H1 (cell line): ENCODE results near the gene PLEKHG1. TPM values are rescaled to one million over a fixed set of nuclear protein-coding genes. Genes with fewer than 3 reads are reported as not detected.

ENCODE experiments used
- BRCA1 ChIP-seq: IDR thresholded peaks from 2 replicates; pipeline ENCODE4 v1.6.1; 2012; ENCODE audit warnings: low read depth, low read length, improper control_type of control experiment
- CBX8 ChIP-seq: fragments of 300-800, 300-1000 bp; sonication (generic); IDR thresholded peaks from 2 replicates; pipeline ENCODE4 v1.7.1; 2016; ENCODE audit warnings: low read depth, low read length, borderline replicate concordance
- JUN ChIP-seq: IDR thresholded peaks from 2 replicates; pipeline ENCODE4 v1.6.1; 2011; ENCODE audit warnings: low read depth, mild to moderate bottlenecking, improper control_type of control experiment, low read length
- RNF2 ChIP-seq: fragments of 200-900, 300-1000 bp; sonication (generic); IDR thresholded peaks from 2 replicates; pipeline ENCODE4 v1.7.1; 2016; ENCODE audit warnings: borderline replicate concordance, low read depth, mild to moderate bottlenecking, antibody characterized with exemption, low read length; ENCODE audit not compliant: poor library complexity, severe bottlenecking; ENCODE audit errors: missing control alignments
- RXRA ChIP-seq: IDR thresholded peaks from 2 replicates; pipeline ENCODE4 v1.6.1; 2011; ENCODE audit warnings: low read depth, mild to moderate bottlenecking, low read length, moderate library complexity; ENCODE audit not compliant: insufficient read depth
- SIX5 ChIP-seq: IDR thresholded peaks from 2 replicates; pipeline ENCODE4 v1.6.1; 2011; ENCODE audit warnings: mild to moderate bottlenecking, low read depth, low read length
- TAF1 ChIP-seq: IDR thresholded peaks from 2 replicates; pipeline ENCODE4 v1.6.1; 2011; ENCODE audit warnings: mild to moderate bottlenecking, low read depth, low read length
- polyA plus RNA-seq, 7 experiments: library from polyadenylated mRNA; depleted of rRNA in 3 of 7; stranded (reverse) in 5 of 7; unstranded in 2 of 7; fragments of >200 nt in 5 of 7; fragments of 200-250 nt in 2 of 7; gene quantifications; 1 replicate in 5 of 7; 2 replicates in 1 of 7; 4 replicates in 1 of 7; pipeline versions ENCODE4 v1.2.1 to v1.2.3, GENCODE V29; 2011 to 2013; ENCODE audit warnings: missing spikeins in 2 of 7, mixed read lengths in 2 of 7
- total RNA-seq: library from RNA; stranded (reverse); fragmentation: NEBNext Ultra II Directional; extraction: Animal tissue kit (Norgen Biotek cat#: 25700); gene quantifications from 2 replicates; pipeline ENCODE4 v1.2.1, GENCODE V29; 2021
- TF ChIP-seq, protein P1 (sequence below), 3 experiments: IDR thresholded peaks; 1 replicate in 2 of 3; 2 replicates in 1 of 3; pipeline versions ENCODE4 v1.5.1 to v1.6.1; 2011; ENCODE audit warnings: low read length in 3 of 3, mild to moderate bottlenecking in 3 of 3, inconsistent platforms in 2 of 3, low read depth in 1 of 3, moderate library complexity in 1 of 3; ENCODE audit not compliant: insufficient read depth in 1 of 3; ENCODE audit errors: control extremely low read depth in 1 of 3

The PLEKHG1 gene
- total and polyA plus RNA-seq, 2 of the 8 experiments (the other 6 are each of a cell fraction or from before 2014, with no cell fraction given) = 0.94 to 2.2 TPM

DNA sequence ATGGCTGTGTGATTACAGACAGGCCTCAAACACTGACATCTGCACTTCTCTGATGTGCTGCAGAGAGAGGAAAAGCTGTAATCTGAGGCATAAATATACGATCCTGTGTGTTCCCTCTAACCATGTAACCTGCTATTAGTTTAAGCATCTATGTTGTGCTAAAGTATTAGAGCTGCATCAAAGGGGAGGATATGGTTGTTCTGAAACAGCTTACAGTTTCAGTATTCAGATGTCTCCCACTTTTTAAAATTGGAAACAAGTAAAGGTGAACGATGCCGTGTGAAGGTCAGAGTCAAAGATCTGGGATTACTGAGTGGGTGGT, 7.6 kb downstream of the PLEKHG1 start (continued):
- no peak for TF ChIP-seq BRCA1
- no peak for TF ChIP-seq JUN
- no peak for TF ChIP-seq TAF1
- TF ChIP-seq, protein P1, sequence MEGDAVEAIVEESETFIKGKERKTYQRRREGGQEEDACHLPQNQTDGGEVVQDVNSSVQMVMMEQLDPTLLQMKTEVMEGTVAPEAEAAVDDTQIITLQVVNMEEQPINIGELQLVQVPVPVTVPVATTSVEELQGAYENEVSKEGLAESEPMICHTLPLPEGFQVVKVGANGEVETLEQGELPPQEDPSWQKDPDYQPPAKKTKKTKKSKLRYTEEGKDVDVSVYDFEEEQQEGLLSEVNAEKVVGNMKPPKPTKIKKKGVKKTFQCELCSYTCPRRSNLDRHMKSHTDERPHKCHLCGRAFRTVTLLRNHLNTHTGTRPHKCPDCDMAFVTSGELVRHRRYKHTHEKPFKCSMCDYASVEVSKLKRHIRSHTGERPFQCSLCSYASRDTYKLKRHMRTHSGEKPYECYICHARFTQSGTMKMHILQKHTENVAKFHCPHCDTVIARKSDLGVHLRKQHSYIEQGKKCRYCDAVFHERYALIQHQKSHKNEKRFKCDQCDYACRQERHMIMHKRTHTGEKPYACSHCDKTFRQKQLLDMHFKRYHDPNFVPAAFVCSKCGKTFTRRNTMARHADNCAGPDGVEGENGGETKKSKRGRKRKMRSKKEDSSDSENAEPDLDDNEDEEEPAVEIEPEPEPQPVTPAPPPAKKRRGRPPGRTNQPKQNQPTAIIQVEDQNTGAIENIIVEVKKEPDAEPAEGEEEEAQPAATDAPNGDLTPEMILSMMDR (IDR thresholded peaks at IDR 0.05; ENCODE audit: control extremely low read depth in 1 of 3, insufficient read depth in 1 of 3, low read depth in 1 of 3, low read length in 3 of 3) = no peak
- no peak for TF ChIP-seq RNF2
- TF ChIP-seq SIX5 = no peak
- TF ChIP-seq CBX8 = no peak
- TF ChIP-seq RXRA = no peak
- TF ChIP-seq, all 59 proteins: peak for 0
